K562 (cell line): ENCODE measurements around the gene PSPC1. TPM values are rescaled to one million over a fixed set of nuclear protein-coding genes. Genes with fewer than 3 reads are reported as not detected.

Source experiments
- ATAC-seq: fragments of 200-7000 bp; cut with Tn5 transposase; 3 replicates; pipeline ENCODE4 v1.9.1; 2020; ENCODE audit warnings: moderate library complexity
- BruUV-seq: library from RNA; stranded (reverse); fragments of 400-500 nt; replicated peaks from 2 replicates; lab custom pipeline; 2021; lab: Mats Ljungman, UMichigan
- CTCF ChIA-PET: fragments of 300-600 bp; formaldehyde crosslinking; extraction: SDS; loops from one replicate; lab custom pipeline; 2021; ENCODE audit warnings: low intra/inter-chr PET ratio; lab: Yijun Ruan, JAX
- POLR2A ChIA-PET: fragments of 300-600, 350-650 bp; sonication (Branson Sonifier 250); formaldehyde crosslinking; extraction: SDS; loops from one replicate; lab custom pipeline; 2021; ENCODE audit warnings: antibody characterized with exemption, inconsistent platforms; lab: Yijun Ruan, JAX
- DNase-seq, 4 experiments: peaks; one replicate each; pipeline versions ENCODE4 v3.0.0 to v3.0.0-alpha.2; 2011 to 2018; ENCODE audit warnings: low spot score in 3 of 4, mixed read lengths in 3 of 4; ENCODE audit errors: extremely low read depth in 1 of 4
- FAIRE-seq: peaks from 2 replicates; lab custom pipeline; 2011; peaks lifted over from hg19 to GRCh38; lab: Jason Lieb, UNC
- H2AFZ ChIP-seq: 2 replicates; pipeline ENCODE4 v1.6.0; 2011; ENCODE audit warnings: low read depth, low read length, control low read depth, inconsistent platforms
- H3K27ac ChIP-seq: fragments of 200-600 bp; 3 replicates; pipeline ENCODE4 v1.8.0; 2011; ENCODE audit warnings: low read depth, mild to moderate bottlenecking, control low read depth, inconsistent platforms, low read length, moderate library complexity, mixed read lengths; ENCODE audit errors: extremely low read depth
- H3K27me3 ChIP-seq, 2 experiments: fragments of 300-600 bp in 1 of 2; 2 replicates in 1 of 2; 3 replicates in 1 of 2; pipeline versions ENCODE4 v1.6.0 to v1.8.0; 2011; ENCODE audit warnings: inconsistent platforms in 2 of 2, low read length in 2 of 2, mild to moderate bottlenecking in 1 of 2, mixed read lengths in 1 of 2, moderate library complexity in 1 of 2; ENCODE audit not compliant: control insufficient read depth in 2 of 2, insufficient read depth in 2 of 2
- H3K36me3 ChIP-seq: fragments of 300-600 bp; 3 replicates; pipeline ENCODE4 v1.8.0; 2011; ENCODE audit warnings: mild to moderate bottlenecking, low read length, inconsistent platforms; ENCODE audit not compliant: control insufficient read depth, insufficient read depth
- H3K4me1 ChIP-seq, 2 experiments: fragments of 200-600 bp in 1 of 2; replicated peaks in 1 of 2; 2 replicates in 1 of 2; 3 replicates in 1 of 2; pipeline versions ENCODE4 v1.5.1 to v1.8.0; 2011; ENCODE audit warnings: inconsistent platforms in 2 of 2, low read length in 2 of 2, mild to moderate bottlenecking in 1 of 2, mixed read lengths in 1 of 2, moderate library complexity in 1 of 2; ENCODE audit not compliant: control insufficient read depth in 2 of 2, insufficient read depth in 2 of 2
- H3K4me2 ChIP-seq: 2 replicates; pipeline ENCODE4 v1.6.1; 2011; ENCODE audit warnings: low read length, control low read depth, inconsistent platforms, mixed read lengths; ENCODE audit not compliant: insufficient read depth
- H3K4me3 ChIP-seq: fragments of 200-600 bp; sonication (generic), shearing (Covaris generic); 2 replicates; pipeline ENCODE4 v1.5.1; 2016; ENCODE audit warnings: control low read depth, inconsistent platforms
- H3K79me2 ChIP-seq: fragments of 200-600 bp; 3 replicates; pipeline ENCODE4 v1.8.0; 2011; ENCODE audit warnings: low read length, inconsistent platforms; ENCODE audit not compliant: control insufficient read depth, insufficient read depth
- H3K9ac ChIP-seq, 2 experiments: 2 replicates each; pipeline versions ENCODE4 v1.6.0 to v1.6.1; 2011; ENCODE audit warnings: low read depth in 2 of 2, low read length in 2 of 2, control low read depth in 1 of 2, inconsistent platforms in 1 of 2, mild to moderate bottlenecking in 1 of 2, mixed read lengths in 1 of 2; ENCODE audit not compliant: insufficient read depth in 1 of 2
- H3K9me1 ChIP-seq: one replicate; pipeline ENCODE4 v1.6.0; 2011; ENCODE audit warnings: inconsistent platforms, mild to moderate bottlenecking, low read length, moderate library complexity; ENCODE audit not compliant: control insufficient read depth, insufficient read depth
- H3K9me3 ChIP-seq: replicated peaks from 2 replicates; pipeline ENCODE4 v1.5.1; 2011; ENCODE audit warnings: low read depth, low read length, inconsistent platforms; ENCODE audit not compliant: control insufficient read depth, insufficient read depth
- H4K20me1 ChIP-seq: replicated peaks from 2 replicates; pipeline ENCODE4 v1.6.1; 2011; ENCODE audit warnings: low read length, inconsistent platforms, mixed read lengths; ENCODE audit not compliant: control insufficient read depth, insufficient read depth
- EZH2 ChIP-seq: IDR thresholded peaks from 2 replicates; pipeline ENCODE4 v1.6.1; 2012; ENCODE audit warnings: low read depth, mild to moderate bottlenecking, inconsistent platforms, low read length, borderline replicate concordance
- GTF2A2 ChIP-seq: IDR thresholded peaks from 2 replicates; pipeline ENCODE4 v1.6.1; 2016; ENCODE audit warnings: mild to moderate bottlenecking, missing genetic modification characterization, missing compliant biosample characterization
- HDAC1 ChIP-seq, 2 experiments: fragments of 450-650 bp; IDR thresholded peaks; 2 replicates each; pipeline ENCODE4 v1.6.1; 2016 to 2017; ENCODE audit warnings: inconsistent platforms in 1 of 2, mild to moderate bottlenecking in 1 of 2, moderate library complexity in 1 of 2
- HSF4 ChIP-seq: fragments of 250-450 bp; sonication (Bioruptor Pico); IDR thresholded peaks from 2 replicates; pipeline ENCODE4 v2.1.2; 2022; ENCODE audit warnings: mild to moderate bottlenecking, moderate library complexity, borderline replicate concordance
- MTA1 ChIP-seq: fragments of 450-650 bp; IDR thresholded peaks from 2 replicates; pipeline ENCODE4 v1.6.1; 2017; ENCODE audit warnings: borderline replicate concordance
- PRPF4 ChIP-seq: fragments of 200-400 bp; formaldehyde crosslinking; IDR thresholded peaks from one replicate; pipeline ENCODE4 v1.6.1; 2017; ENCODE audit warnings: low read length, low read depth, mild to moderate bottlenecking; ENCODE audit not compliant: insufficient read depth, poor library complexity, severe bottlenecking
- SIRT6 ChIP-seq: IDR thresholded peaks from one replicate; pipeline ENCODE4 v1.6.1; 2012; ENCODE audit warnings: low read depth, mild to moderate bottlenecking, control low read depth, inconsistent platforms, low read length, moderate library complexity
- ZC3H4 ChIP-seq: sonication (generic); formaldehyde crosslinking; IDR thresholded peaks from 2 replicates; pipeline ENCODE4 v1.9.0; 2021; ENCODE audit warnings: missing genetic modification reagents, borderline replicate concordance
- ZNF408 ChIP-seq: fragments of 250-450 bp; sonication (Bioruptor Pico); IDR thresholded peaks from 2 replicates; pipeline ENCODE4 v1.4.0; 2020; ENCODE audit warnings: low read depth, mild to moderate bottlenecking, moderate library complexity
- ZNF445 ChIP-seq: fragments of 250-450 bp; sonication (Bioruptor Pico); IDR thresholded peaks from 2 replicates; pipeline ENCODE4 v1.4.0; 2020; ENCODE audit warnings: low read depth, mild to moderate bottlenecking, moderate library complexity
- ZNF589 ChIP-seq: fragments of 200-800 bp; sonication (Bioruptor generic); IDR thresholded peaks from 2 replicates; pipeline ENCODE4 v1.6.1; 2016; ENCODE audit warnings: low read depth, missing genetic modification characterization, missing compliant biosample characterization
- WGBS: fragments of 100-300 bp; shearing (Covaris generic); methylation state at CpG from one replicate; pipeline ENCODE4 v1.1.6; 2016; ENCODE audit warnings: low coverage, mixed read lengths; ENCODE audit not compliant: insufficient coverage; ENCODE audit errors: missing lambda C conversion rate; 5-methylcytosine and 5-hydroxymethylcytosine counted together
- in situ Hi-C: fragments of 300-500 bp; cut with MboI; formaldehyde crosslinking; loops from 4 replicates; pipeline ENCODE4 v1.15.0; 2018; ENCODE audit warnings: inconsistent platforms, mixed read lengths
- intact Hi-C: fragments of 100-400 bp; cut with micrococcal nuclease; formaldehyde crosslinking; loops from 2 replicates; pipeline ENCODE4 v1.14.2; 2022
- polyA plus RNA-seq, 8 experiments: library from polyadenylated mRNA; depleted of rRNA in 4 of 8; stranded (reverse) in 5 of 8; unstranded in 3 of 8; fragments of >200 nt; fragmentation: Nextera tagmentation in 2 of 8; fragmentation: Illumina TruSeq in 1 of 8; extraction: Ambion mirVana in 2 of 8; extraction: Trizol in 1 of 8; gene quantifications; 2 replicates each; pipeline versions ENCODE4 v1.2.1 to v1.2.3, GENCODE V29; 2011 to 2014; ENCODE audit warnings: inconsistent platforms in 1 of 8, missing spikeins in 1 of 8
- total RNA-seq, 7 experiments: library from RNA; depleted of rRNA in 6 of 7; stranded (reverse); fragments of >200 nt in 6 of 7; fragmentation: Illumina TruSeq in 2 of 7; extraction: Trizol in 2 of 7; gene quantifications; 2 replicates each; pipeline versions ENCODE4 v1.2.1 to v1.2.3, GENCODE V29; 2011 to 2021; ENCODE audit warnings: low replicate concordance in 1 of 7
- TF ChIP-seq, protein P1 (sequence below): fragments of 450-650 bp; IDR thresholded peaks from 2 replicates; pipeline ENCODE4 v1.6.1; 2018; ENCODE audit not compliant: partially characterized antibody
- TF ChIP-seq, protein P2 (sequence below), 2 experiments: IDR thresholded peaks in 1 of 2; conservative IDR thresholded peaks in 1 of 2; 2 replicates each; pipeline ENCODE4 v1.6.1; 2016; ENCODE audit warnings: low read depth in 2 of 2, mild to moderate bottlenecking in 1 of 2, missing compliant biosample characterization in 1 of 2, missing genetic modification characterization in 1 of 2, moderate library complexity in 1 of 2
- TF ChIP-seq, protein P3 (sequence below): sonication (generic); formaldehyde crosslinking; IDR thresholded peaks from 2 replicates; pipeline ENCODE4 v1.4.0; 2020; ENCODE audit warnings: mild to moderate bottlenecking, missing genetic modification reagents

PSPC1 gene
- total and polyA plus RNA-seq, 9 of the 15 experiments (the other 6 are each of a cell fraction or from before 2014, with no cell fraction given): 8.6 to 60.4 (median 42.4) TPM

DNA sequence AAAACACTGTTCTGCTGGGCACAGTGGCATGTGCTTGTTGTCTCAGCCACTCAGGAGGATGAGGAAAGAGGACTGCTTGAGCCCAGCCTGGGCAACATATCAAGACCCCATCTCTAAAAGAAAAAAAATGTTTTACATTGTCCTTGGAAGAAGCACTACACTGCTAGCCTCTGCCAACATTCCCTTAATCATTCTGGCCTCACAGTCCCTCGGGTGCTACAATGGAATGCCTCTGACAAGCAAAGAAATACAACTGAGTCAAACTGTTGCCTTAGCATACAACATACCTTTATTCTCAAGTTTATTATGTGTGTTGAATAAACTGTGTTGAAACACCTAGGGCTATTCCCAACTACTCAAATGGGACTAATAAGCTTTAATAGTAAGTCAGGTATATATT is 56.1 kb downstream of the PSPC1 start:
- in situ Hi-C loops (no loop called here), intact Hi-C loops (no loop called here)
- Histone ChIP-seq H3K4me1 (no peaks in the 10 kb centered on the region), H4K20me1 (no peaks in the 10 kb centered on the region; the same call in 1 of the 2 replicates), H3K9ac (no peak overlapping the region), H3K79me2 (peaks cover 14% of the 10 kb centered on the region; the same call in 2 of the 3 replicates), H3K36me3 (peaks cover 61% of the 10 kb centered on the region), H3K9me3 (no peaks in the 10 kb centered on the region), H3K4me2 (no peak overlapping the region), H3K27ac (no peak overlapping the region), H2AFZ (no peak overlapping the region), H3K27me3 (no peaks in the 10 kb centered on the region), H3K4me3 (no peak overlapping the region), H3K9me1 (no peaks in the 10 kb centered on the region)
- ATAC-seq (no peak), DNase-seq (no peak), FAIRE-seq (no peak)
- ChIA-PET POLR2A (interaction anchor here (0.6 kb wide), 1 partner anchor 34 kb away, joined by 4 read pairs; no protein-coding TSS in a partner anchor), CTCF (no interaction called here)
- BruUV-seq: no TSS peak
- 93% methylated on average over 1 of the region's 1 CpG for WGBS
- no peak for TF ChIP-seq MTA1
- TF ChIP-seq HDAC1 (IDR thresholded peaks at IDR 0.05): no peak
- no peak for TF ChIP-seq ZC3H4 (CRISPR knock-in tag)
- TF ChIP-seq PRPF4: no peak
- TF ChIP-seq ZNF445: no peak
- TF ChIP-seq, protein P1, sequence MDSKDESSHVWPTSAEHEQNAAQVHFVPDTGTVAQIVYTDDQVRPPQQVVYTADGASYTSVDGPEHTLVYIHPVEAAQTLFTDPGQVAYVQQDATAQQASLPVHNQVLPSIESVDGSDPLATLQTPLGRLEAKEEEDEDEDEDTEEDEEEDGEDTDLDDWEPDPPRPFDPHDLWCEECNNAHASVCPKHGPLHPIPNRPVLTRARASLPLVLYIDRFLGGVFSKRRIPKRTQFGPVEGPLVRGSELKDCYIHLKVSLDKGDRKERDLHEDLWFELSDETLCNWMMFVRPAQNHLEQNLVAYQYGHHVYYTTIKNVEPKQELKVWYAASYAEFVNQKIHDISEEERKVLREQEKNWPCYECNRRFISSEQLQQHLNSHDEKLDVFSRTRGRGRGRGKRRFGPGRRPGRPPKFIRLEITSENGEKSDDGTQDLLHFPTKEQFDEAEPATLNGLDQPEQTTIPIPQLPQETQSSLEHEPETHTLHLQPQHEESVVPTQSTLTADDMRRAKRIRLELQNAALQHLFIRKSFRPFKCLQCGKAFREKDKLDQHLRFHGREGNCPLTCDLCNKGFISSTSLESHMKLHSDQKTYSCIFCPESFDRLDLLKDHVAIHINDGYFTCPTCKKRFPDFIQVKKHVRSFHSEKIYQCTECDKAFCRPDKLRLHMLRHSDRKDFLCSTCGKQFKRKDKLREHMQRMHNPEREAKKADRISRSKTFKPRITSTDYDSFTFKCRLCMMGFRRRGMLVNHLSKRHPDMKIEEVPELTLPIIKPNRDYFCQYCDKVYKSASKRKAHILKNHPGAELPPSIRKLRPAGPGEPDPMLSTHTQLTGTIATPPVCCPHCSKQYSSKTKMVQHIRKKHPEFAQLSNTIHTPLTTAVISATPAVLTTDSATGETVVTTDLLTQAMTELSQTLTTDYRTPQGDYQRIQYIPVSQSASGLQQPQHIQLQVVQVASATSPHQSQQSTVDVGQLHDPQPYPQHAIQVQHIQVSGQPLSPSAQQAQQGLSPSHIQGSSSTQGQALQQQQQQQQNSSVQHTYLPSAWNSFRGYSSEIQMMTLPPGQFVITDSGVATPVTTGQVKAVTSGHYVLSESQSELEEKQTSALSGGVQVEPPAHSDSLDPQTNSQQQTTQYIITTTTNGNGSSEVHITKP: no peak
- TF ChIP-seq, protein P2, sequence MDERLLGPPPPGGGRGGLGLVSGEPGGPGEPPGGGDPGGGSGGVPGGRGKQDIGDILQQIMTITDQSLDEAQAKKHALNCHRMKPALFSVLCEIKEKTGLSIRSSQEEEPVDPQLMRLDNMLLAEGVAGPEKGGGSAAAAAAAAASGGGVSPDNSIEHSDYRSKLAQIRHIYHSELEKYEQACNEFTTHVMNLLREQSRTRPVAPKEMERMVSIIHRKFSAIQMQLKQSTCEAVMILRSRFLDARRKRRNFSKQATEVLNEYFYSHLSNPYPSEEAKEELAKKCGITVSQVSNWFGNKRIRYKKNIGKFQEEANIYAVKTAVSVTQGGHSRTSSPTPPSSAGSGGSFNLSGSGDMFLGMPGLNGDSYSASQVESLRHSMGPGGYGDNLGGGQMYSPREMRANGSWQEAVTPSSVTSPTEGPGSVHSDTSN (CRISPR knock-in tag; IDR thresholded peaks at IDR 0.05; ENCODE audit: low read depth): no peak
- TF ChIP-seq, protein P2 (tag; conservative IDR thresholded peaks at IDR 0.05; ENCODE audit: low read depth): no peak
- TF ChIP-seq, protein P3, sequence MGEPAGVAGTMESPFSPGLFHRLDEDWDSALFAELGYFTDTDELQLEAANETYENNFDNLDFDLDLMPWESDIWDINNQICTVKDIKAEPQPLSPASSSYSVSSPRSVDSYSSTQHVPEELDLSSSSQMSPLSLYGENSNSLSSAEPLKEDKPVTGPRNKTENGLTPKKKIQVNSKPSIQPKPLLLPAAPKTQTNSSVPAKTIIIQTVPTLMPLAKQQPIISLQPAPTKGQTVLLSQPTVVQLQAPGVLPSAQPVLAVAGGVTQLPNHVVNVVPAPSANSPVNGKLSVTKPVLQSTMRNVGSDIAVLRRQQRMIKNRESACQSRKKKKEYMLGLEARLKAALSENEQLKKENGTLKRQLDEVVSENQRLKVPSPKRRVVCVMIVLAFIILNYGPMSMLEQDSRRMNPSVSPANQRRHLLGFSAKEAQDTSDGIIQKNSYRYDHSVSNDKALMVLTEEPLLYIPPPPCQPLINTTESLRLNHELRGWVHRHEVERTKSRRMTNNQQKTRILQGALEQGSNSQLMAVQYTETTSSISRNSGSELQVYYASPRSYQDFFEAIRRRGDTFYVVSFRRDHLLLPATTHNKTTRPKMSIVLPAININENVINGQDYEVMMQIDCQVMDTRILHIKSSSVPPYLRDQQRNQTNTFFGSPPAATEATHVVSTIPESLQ (CRISPR knock-in tag): no peak
- TF ChIP-seq EZH2: no peak
- TF ChIP-seq SIRT6: no peak
- TF ChIP-seq ZNF589 (CRISPR knock-in tag): no peak
- no peak for TF ChIP-seq HSF4 (CRISPR knock-in tag)
- no peak for TF ChIP-seq ZNF408 (CRISPR knock-in tag)
- TF ChIP-seq GTF2A2 (tag): no peak
